Fibroblast of lung (primary cell): ENCODE measurements around the gene TRPM3.

ENCODE experiments used
- CTCF ChIP-seq, 2 donors: IDR thresholded peaks in 1 of 2; conservative IDR thresholded peaks in 1 of 2; 1 replicate in 1 of 2; 2 replicates in 1 of 2; pipeline ENCODE4 v1.5.1; 2011 to 2012; ENCODE audit warnings: low read length in 2 of 2, control low read depth in 1 of 2, inconsistent platforms in 1 of 2, low read depth in 1 of 2, mild to moderate bottlenecking in 1 of 2
- EZH2 ChIP-seq: IDR thresholded peaks from 2 replicates; pipeline ENCODE4 v1.5.1; 2012; ENCODE audit warnings: low read length, control low read depth, mild to moderate bottlenecking; ENCODE audit errors: missing control alignments

GRCh38 chr9:70488098-70488792 is 633.2 kb downstream of the TRPM3 start:
- TF ChIP-seq CTCF (conservative IDR thresholded peaks at IDR 0.05 in 1 of 2, IDR thresholded peaks at IDR 0.05 in 1 of 2; ENCODE audit: low read depth in 1 of 2, low read length in 2 of 2) (no peak), EZH2 (no peak)
